Tibial nerve (tissue), 4 donors: ENCODE data around the gene TTC24.

Experiments used
- CTCF ChIP-seq, 5 experiments: fragments of 200-600 bp in 3 of 5; fragments of 450-650 bp in 2 of 5; sonication (generic) in 3 of 5; IDR thresholded peaks; one replicate each; pipeline ENCODE4 v1.5.1; 2016 to 2019; ENCODE audit warnings: antibody characterized with exemption in 5 of 5, mild to moderate bottlenecking in 3 of 5, moderate library complexity in 2 of 5
- EP300 ChIP-seq, 2 donors: sonication (generic); formaldehyde crosslinking; IDR thresholded peaks; one replicate each; pipeline ENCODE4 v1.6.1; 2017; ENCODE audit warnings: antibody characterized with exemption in 2 of 2, mild to moderate bottlenecking in 1 of 2
- POLR2A ChIP-seq, 2 donors: fragments of 450-650 bp; IDR thresholded peaks; one replicate each; pipeline ENCODE4 v1.6.1; 2017; ENCODE audit warnings: antibody characterized with exemption in 2 of 2, mild to moderate bottlenecking in 2 of 2, moderate library complexity in 2 of 2

- no peak for TF ChIP-seq EP300 (IDR thresholded peaks at IDR 0.05)
- no peak for TF ChIP-seq CTCF (IDR thresholded peaks at IDR 0.05)
- no peak for TF ChIP-seq POLR2A (IDR thresholded peaks at IDR 0.05)
Measured at GRCh38 chr1:156591181-156591431, 11.6 kb downstream of the TTC24 start.
